Measurements from ENCODE around the gene TTC33.
"Not testable (repeated sequence)": the region's sequence is repeated elsewhere in the genome, so short reads cannot be mapped to it uniquely, and the experiment has no call there.

TTC33 gene

GRCh38 chr5:40570408-40571129, 185.2 kb downstream of the TTC33 start:
- TF ChIP-seq CTCF (IDR thresholded peaks at IDR 0.05; ENCODE audit: control insufficient read depth, insufficient read depth, low read depth, low read length, missing control alignments), result no peak
- DNase-seq (ENCODE audit: low read depth), result no peak
- H3K4me3 ChIP-seq (ENCODE audit: control insufficient read depth, low read depth, low read length), result no peak overlapping the region

GRCh38 chr5:40569546-40570270, 186.1 kb downstream of the TTC33 start:
- no peak for DNase-seq (ENCODE audit: low read depth)
- no peak for TF ChIP-seq CTCF (IDR thresholded peaks at IDR 0.05; ENCODE audit: control insufficient read depth, insufficient read depth, low read depth, low read length, missing control alignments)
- H3K4me3 ChIP-seq (ENCODE audit: control insufficient read depth, low read depth, low read length), result no peak overlapping the region

GRCh38 chr5:40568548-40568947, 187.2 kb downstream of the TTC33 start:
- no peak for TF ChIP-seq CTCF (IDR thresholded peaks at IDR 0.05; ENCODE audit: control insufficient read depth, insufficient read depth, low read depth, low read length, missing control alignments)
- no peak overlapping the region for H3K4me3 ChIP-seq (ENCODE audit: control insufficient read depth, low read depth, low read length)
- no peak for DNase-seq (ENCODE audit: low read depth)

GRCh38 chr5:40563173-40563572, 192.6 kb downstream of the TTC33 start:
- H3K4me3 ChIP-seq (ENCODE audit: control insufficient read depth, low read depth, low read length), result not testable (repeated sequence)

GRCh38 chr5:40560474-40561110, 195.2 kb downstream of the TTC33 start:
- no peak for TF ChIP-seq CTCF (IDR thresholded peaks at IDR 0.05; ENCODE audit: control insufficient read depth, insufficient read depth, low read depth, low read length, missing control alignments)
- no peak for DNase-seq (ENCODE audit: low read depth)

More at GRCh38 chr5:40563173-40563572, 192.6 kb downstream of the TTC33 start:
- DNase-seq (ENCODE audit: low read depth), result not testable (repeated sequence)

GRCh38 chr5:40559306-40559705, 196.5 kb downstream of the TTC33 start:
- no peak for DNase-seq (ENCODE audit: low read depth)
- no peak for TF ChIP-seq CTCF (IDR thresholded peaks at IDR 0.05; ENCODE audit: control insufficient read depth, insufficient read depth, low read depth, low read length, missing control alignments)
- no peak overlapping the region for H3K4me3 ChIP-seq (ENCODE audit: control insufficient read depth, low read depth, low read length)

More at GRCh38 chr5:40560474-40561110, 195.2 kb downstream of the TTC33 start:
- no peak overlapping the region for H3K4me3 ChIP-seq (ENCODE audit: control insufficient read depth, low read depth, low read length)

- DNase-seq (ENCODE audit: low read depth), result no peak
- no peak for TF ChIP-seq CTCF (IDR thresholded peaks at IDR 0.05; ENCODE audit: control insufficient read depth, insufficient read depth, low read depth, low read length, missing control alignments)
- H3K4me3 ChIP-seq (ENCODE audit: control insufficient read depth, low read depth, low read length), result no peak overlapping the region
Observed at GRCh38 chr5:40557501-40557900, 198.3 kb downstream of the TTC33 start.

All from AG09309 (cell line).